K562 (cell line): Measurements from ENCODE around the gene CCDC88A.
"Not testable (repeated sequence)": the region's sequence is repeated elsewhere in the genome, so short reads cannot be mapped to it uniquely, and the experiment has no call there.

Source experiments
- CTCF ChIP-seq, 3 experiments: IDR thresholded peaks in 2 of 3; conservative IDR thresholded peaks in 1 of 3; 2 replicates each; pipeline ENCODE4 v1.5.1; 2011 to 2012; ENCODE audit warnings: low read length in 3 of 3, mild to moderate bottlenecking in 3 of 3, control low read depth in 2 of 3, improper control_type of control experiment in 1 of 3, inconsistent platforms in 1 of 3, low read depth in 1 of 3, mixed read lengths in 1 of 3, moderate library complexity in 1 of 3; ENCODE audit not compliant: insufficient read depth in 2 of 3
- JUND ChIP-seq, 2 experiments: IDR thresholded peaks; 2 replicates in 1 of 2; 3 replicates in 1 of 2; pipeline ENCODE4 v1.6.1; 2011; ENCODE audit warnings: borderline replicate concordance in 2 of 2, low read depth in 2 of 2, low read length in 2 of 2, improper control_type of control experiment in 1 of 2, missing biosample characterization in 1 of 2, missing genetic modification characterization in 1 of 2, missing genetic modification reagents in 1 of 2
- RFX5 ChIP-seq: IDR thresholded peaks from 2 replicates; pipeline ENCODE4 v1.6.1; 2011; ENCODE audit warnings: low read depth, mild to moderate bottlenecking, improper control_type of control experiment, low read length
- SMARCE1 ChIP-seq: fragments of 450-650 bp; IDR thresholded peaks from 2 replicates; pipeline ENCODE4 v1.7.1; 2016; ENCODE audit warnings: mild to moderate bottlenecking
- TCF15 ChIP-seq: fragments of 250-450 bp; sonication (Bioruptor Pico); IDR thresholded peaks from 2 replicates; pipeline ENCODE4 v1.8.0; 2022; ENCODE audit warnings: moderate library complexity, mild to moderate bottlenecking, inconsistent platforms
- ZNF124 ChIP-seq: sonication (generic); formaldehyde crosslinking; IDR thresholded peaks from 2 replicates; pipeline ENCODE4 v1.8.1; 2022; ENCODE audit warnings: missing genetic modification reagents

DNA sequence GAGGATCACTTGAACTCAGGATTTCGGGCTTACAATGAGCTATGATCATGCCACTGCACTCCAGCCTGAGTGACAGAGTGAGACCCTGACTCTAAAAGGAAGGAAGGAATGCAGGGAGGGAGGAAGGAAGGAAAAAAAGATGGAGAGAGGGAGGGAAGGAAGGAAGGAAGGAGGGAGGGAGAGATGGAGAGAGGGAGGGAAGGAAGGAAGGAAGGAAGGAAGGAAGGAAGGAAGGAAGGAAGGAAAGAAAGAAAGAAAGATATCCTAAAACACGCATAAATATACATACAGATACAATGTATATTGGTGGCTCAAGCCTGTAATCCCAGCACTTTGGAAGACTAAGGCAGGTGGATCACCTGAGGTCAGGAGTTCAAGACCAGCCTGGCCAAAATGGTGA, 145.3 kb downstream of the CCDC88A start:
- TF ChIP-seq TCF15; CTCF (IDR thresholded peaks at IDR 0.05 in 2 of 3, conservative IDR thresholded peaks at IDR 0.05 in 1 of 3; ENCODE audit: insufficient read depth in 2 of 3, low read depth in 1 of 3, low read length in 3 of 3); SMARCE1; RFX5; ZNF124 (CRISPR knock-in tag); JUND (IDR thresholded peaks at IDR 0.05; ENCODE audit: borderline replicate concordance, low read depth, low read length); JUND (tag; IDR thresholded peaks at IDR 0.05; ENCODE audit: borderline replicate concordance, low read depth, low read length): not testable (repeated sequence)
